Cardiac fibroblast (primary cell): ENCODE data around the gene GRM7.

ENCODE experiments used
- DNase-seq, 2 donors: peaks; one replicate each; pipeline versions ENCODE4 v3.0.0 to v3.0.0-alpha.2; 2010; ENCODE audit warnings: low read depth in 2 of 2
- H3K4me3 ChIP-seq, 2 donors: replicated peaks in 1 of 2; 1 replicate in 1 of 2; 2 replicates in 1 of 2; pipeline ENCODE4 v1.5.1; 2011; ENCODE audit warnings: low read depth in 2 of 2, low read length in 2 of 2, mild to moderate bottlenecking in 2 of 2, moderate library complexity in 1 of 2
- CTCF ChIP-seq: IDR thresholded peaks from one replicate; pipeline ENCODE4 v1.5.1; 2011; ENCODE audit warnings: low read depth, mild to moderate bottlenecking, low read length, inconsistent platforms

Gene GRM7

DNA sequence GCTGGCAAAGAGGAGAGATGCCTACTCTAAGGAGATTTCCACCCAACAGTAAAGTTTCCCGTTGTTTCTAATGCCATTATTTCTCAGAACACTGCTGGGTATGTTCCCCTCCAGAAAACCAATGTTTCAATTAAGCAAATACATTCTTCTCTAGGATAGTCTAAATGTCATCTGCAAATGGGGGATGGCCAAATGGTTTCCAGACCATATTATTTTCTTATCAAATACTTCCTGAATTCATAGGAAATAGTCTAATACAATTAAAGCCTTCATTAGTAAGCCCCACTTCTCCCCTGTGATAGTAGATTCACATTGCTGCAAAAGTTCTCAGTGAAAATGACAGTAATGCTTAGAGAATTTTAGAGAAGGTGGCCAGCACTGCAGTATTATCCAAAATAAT, 716.6 kb downstream of the GRM7 start:
- H3K4me3 ChIP-seq: no peak overlapping the region
- no peak for TF ChIP-seq CTCF
- DNase-seq: no peak

DNA sequence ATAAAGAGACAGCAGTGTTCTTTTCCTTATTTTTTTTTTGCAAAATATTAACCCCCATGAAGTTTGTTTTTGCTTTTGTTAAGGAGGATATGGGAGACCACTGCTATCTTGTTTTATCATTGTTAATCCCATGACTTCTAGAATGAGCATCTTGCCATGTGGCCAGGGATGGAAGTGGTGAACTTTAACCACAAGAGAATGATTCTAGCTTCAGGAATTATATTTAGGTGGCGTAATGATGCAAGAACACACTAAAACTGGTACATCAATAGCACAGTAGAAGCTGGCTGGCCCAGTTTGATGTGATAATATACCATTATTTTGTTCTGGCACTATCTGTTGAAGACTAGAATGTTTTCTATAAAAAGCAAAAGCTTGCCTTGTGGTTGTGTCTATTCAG, 720.9 kb downstream of the GRM7 start:
- no peak for TF ChIP-seq CTCF
- H3K4me3 ChIP-seq: no peak overlapping the region
- DNase-seq: peak; percentile 8 to 14

DNA sequence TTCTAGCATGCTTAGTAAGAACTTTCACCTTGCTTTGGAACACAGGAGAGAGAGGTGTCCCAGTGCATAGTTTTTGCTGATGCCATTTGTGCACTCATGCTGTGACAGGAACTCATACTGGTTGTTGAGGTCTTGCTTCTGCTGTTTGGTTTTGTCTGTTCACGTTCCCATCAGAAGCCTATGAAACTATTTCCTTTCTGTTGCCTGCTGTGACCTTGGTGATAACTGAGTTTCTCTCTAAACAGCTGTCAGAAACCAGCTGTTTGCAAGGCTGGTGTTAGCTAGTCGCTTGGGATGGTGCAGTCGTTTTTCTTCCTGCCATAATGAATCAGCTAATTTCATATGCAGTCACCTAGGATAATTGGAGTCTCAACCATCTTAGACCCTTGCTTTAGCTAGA, 724.1 kb downstream of the GRM7 start:
- TF ChIP-seq CTCF: no peak
- no peak overlapping the region for H3K4me3 ChIP-seq
- DNase-seq: no peak

- no peak for DNase-seq
- no peak for TF ChIP-seq CTCF
- no peak overlapping the region for H3K4me3 ChIP-seq
Measured at GRCh38 chr3:7588236-7588635, 727.3 kb downstream of the GRM7 start.

- no peak overlapping the region for H3K4me3 ChIP-seq
- no peak for TF ChIP-seq CTCF
- no peak for DNase-seq
Measured at GRCh38 chr3:7589526-7589925, 728.6 kb downstream of the GRM7 start.

DNA sequence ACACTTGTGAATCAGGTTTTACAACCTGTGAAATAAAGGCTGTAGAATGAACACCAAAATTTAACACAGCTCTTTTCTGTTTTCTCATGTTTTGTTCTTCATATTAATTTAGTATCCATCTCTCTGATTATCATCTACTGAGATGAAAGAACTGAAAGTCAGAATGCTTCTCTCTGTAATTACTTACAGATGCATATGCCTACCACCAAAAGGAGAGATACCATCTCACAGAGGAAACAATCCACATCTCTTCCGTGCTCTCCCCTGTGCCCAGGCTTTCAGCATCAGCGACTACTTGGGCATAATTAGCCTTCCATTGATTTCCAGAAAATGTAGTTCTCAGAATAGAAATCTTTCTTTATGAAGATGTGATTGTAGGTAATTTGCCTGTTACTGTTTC, 741.4 kb downstream of the GRM7 start:
- TF ChIP-seq CTCF: no peak

DNA sequence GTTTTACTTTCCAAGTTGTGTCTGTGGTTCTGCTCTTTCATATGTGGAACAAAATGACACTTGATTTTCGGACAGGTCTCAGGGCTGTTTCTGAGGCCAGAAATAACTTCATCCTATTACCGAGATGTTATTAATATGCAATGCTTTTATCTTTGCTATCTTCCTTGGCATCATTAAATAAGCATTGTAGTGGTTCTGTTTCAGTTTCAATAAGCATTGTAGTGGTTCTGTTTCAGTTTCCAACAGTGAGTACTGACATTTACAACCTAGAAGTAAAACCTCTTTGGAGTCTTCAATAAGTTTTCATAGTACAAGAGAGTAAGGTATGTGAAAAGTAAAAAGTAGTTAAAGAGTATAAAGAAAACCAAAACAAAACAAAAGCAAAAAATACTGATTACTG, 746.2 kb downstream of the GRM7 start:
- no peak for TF ChIP-seq CTCF
- H3K4me3 ChIP-seq: no peak overlapping the region
- no peak for DNase-seq

More for the DNA sequence above, 741.4 kb downstream of the GRM7 start:
- no peak overlapping the region for H3K4me3 ChIP-seq
- no peak for DNase-seq
